PC-3 (cell line): ENCODE measurements around the gene USP3.

Source experiments
- CTCF ChIP-seq: fragments of 300-600 bp; sonication (generic); conservative IDR thresholded peaks from 2 replicates; pipeline ENCODE4 v1.5.1; 2017; ENCODE audit warnings: antibody characterized with exemption, low read depth, mild to moderate bottlenecking, low read length
- EZH2 ChIP-seq: fragments of 300-600 bp; sonication (generic); IDR thresholded peaks from one replicate; pipeline ENCODE4 v1.6.1; 2017; ENCODE audit warnings: antibody characterized with exemption, mild to moderate bottlenecking, low read length; ENCODE audit not compliant: unreplicated experiment

DNA sequence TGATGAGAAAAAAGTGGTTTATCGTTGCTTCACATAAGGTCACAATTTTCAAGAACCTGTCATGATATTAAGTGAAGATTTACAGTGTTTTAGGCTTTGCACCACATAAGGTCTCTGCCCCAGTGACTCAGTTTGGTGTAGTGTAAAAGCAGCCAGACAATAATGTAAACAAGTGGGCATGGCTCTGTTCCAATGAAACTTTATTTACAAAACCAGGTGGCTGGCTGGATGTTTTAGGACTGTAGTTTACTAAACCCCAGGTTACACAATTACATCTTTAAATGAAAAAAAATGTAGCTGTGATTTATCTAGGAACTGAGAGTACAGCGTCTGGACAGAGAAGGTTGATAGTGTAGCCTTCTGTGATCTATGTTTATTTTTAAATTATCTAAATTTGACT lies 83.1 kb downstream of the USP3 start:
- TF ChIP-seq CTCF (no peak), EZH2 (no peak)
